WERI-Rb-1 (cell line): ENCODE measurements around the gene IRAK2.

Experiments used
- DNase-seq: peaks from one replicate; pipeline ENCODE4 v3.0.0-alpha.2; 2020
- H3K27ac ChIP-seq: fragments of 250-450 bp; sonication (Bioruptor Pico); 2 replicates; pipeline ENCODE4 v1.5.1; 2020; ENCODE audit warnings: mild to moderate bottlenecking, moderate library complexity
- H3K27me3 ChIP-seq: fragments of 250-450 bp; sonication (Bioruptor Pico); 2 replicates; pipeline ENCODE4 v1.5.1; 2021; ENCODE audit warnings: mild to moderate bottlenecking, low read depth, moderate library complexity; ENCODE audit not compliant: insufficient read depth, severe bottlenecking
- H3K36me3 ChIP-seq: fragments of 250-450 bp; sonication (Bioruptor Pico); 2 replicates; pipeline ENCODE4 v1.5.1; 2020; ENCODE audit warnings: mild to moderate bottlenecking, moderate library complexity
- H3K4me3 ChIP-seq: 2 replicates; pipeline ENCODE4 v1.5.1; 2011; ENCODE audit warnings: low read depth, mild to moderate bottlenecking, control low read depth, low read length
- H3K9me3 ChIP-seq: fragments of 250-450 bp; sonication (Bioruptor Pico); 2 replicates; pipeline ENCODE4 v1.5.1; 2021; ENCODE audit warnings: mild to moderate bottlenecking, moderate library complexity; ENCODE audit not compliant: severe bottlenecking
- CTCF ChIP-seq: IDR thresholded peaks from 2 replicates; pipeline ENCODE4 v1.5.1; 2011; ENCODE audit warnings: low read depth, mild to moderate bottlenecking, control low read depth, inconsistent platforms, low read length

IRAK2 gene

GRCh38 chr3:10195366-10196089 lies 30.8 kb downstream of the IRAK2 start:
- Histone ChIP-seq H3K4me3 (no peak overlapping the region), H3K27ac (no peak overlapping the region), H3K9me3 (no peaks in the 10 kb centered on the region), H3K36me3 (no peaks in the 10 kb centered on the region), H3K27me3 (no peaks in the 10 kb centered on the region)
- no peak for DNase-seq
- TF ChIP-seq CTCF = no peak

- Histone ChIP-seq H3K27ac (no peak overlapping the region), H3K36me3 (no peaks in the 10 kb centered on the region), H3K4me3 (no peak overlapping the region), H3K9me3 (no peaks in the 10 kb centered on the region), H3K27me3 (no peaks in the 10 kb centered on the region)
- TF ChIP-seq CTCF = no peak
- DNase-seq = no peak
Measured at GRCh38 chr3:10196389-10197052, 31.8 kb downstream of the IRAK2 start.

GRCh38 chr3:10198226-10198625 lies 33.5 kb downstream of the IRAK2 start:
- no peaks in the 10 kb centered on the region for H3K9me3 ChIP-seq
- H3K27ac ChIP-seq = no peak overlapping the region
- no peak for TF ChIP-seq CTCF
- H3K36me3 ChIP-seq = no peaks in the 10 kb centered on the region
- H3K27me3 ChIP-seq = no peaks in the 10 kb centered on the region
- no peak overlapping the region for H3K4me3 ChIP-seq
- DNase-seq = no peak

GRCh38 chr3:10198761-10199649 lies 34.3 kb downstream of the IRAK2 start:
- no peaks in the 10 kb centered on the region for H3K36me3 ChIP-seq
- H3K9me3 ChIP-seq = no peaks in the 10 kb centered on the region
- no peaks in the 10 kb centered on the region for H3K27me3 ChIP-seq
- H3K4me3 ChIP-seq = no peak overlapping the region
- DNase-seq = no peak
- TF ChIP-seq CTCF = no peak
- H3K27ac ChIP-seq = no peak overlapping the region

- no peaks in the 10 kb centered on the region for H3K36me3 ChIP-seq
- H3K27me3 ChIP-seq = no peaks in the 10 kb centered on the region
- no peak overlapping the region for H3K27ac ChIP-seq
- TF ChIP-seq CTCF = no peak
- no peak for DNase-seq
- H3K9me3 ChIP-seq = no peaks in the 10 kb centered on the region
- H3K4me3 ChIP-seq = no peak overlapping the region
Measured at GRCh38 chr3:10204921-10205320, 40.2 kb downstream of the IRAK2 start.
